Measurements from ENCODE around the gene ILKAP.

- TF ChIP-seq, protein P1, sequence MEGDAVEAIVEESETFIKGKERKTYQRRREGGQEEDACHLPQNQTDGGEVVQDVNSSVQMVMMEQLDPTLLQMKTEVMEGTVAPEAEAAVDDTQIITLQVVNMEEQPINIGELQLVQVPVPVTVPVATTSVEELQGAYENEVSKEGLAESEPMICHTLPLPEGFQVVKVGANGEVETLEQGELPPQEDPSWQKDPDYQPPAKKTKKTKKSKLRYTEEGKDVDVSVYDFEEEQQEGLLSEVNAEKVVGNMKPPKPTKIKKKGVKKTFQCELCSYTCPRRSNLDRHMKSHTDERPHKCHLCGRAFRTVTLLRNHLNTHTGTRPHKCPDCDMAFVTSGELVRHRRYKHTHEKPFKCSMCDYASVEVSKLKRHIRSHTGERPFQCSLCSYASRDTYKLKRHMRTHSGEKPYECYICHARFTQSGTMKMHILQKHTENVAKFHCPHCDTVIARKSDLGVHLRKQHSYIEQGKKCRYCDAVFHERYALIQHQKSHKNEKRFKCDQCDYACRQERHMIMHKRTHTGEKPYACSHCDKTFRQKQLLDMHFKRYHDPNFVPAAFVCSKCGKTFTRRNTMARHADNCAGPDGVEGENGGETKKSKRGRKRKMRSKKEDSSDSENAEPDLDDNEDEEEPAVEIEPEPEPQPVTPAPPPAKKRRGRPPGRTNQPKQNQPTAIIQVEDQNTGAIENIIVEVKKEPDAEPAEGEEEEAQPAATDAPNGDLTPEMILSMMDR (IDR thresholded peaks at IDR 0.05) = no peak
- TF ChIP-seq POLR2A (IDR thresholded peaks at IDR 0.05) = no peak
These were observed 29.2 kb downstream of the ILKAP start for GRCh38 chr2:238174291-238174690.
